HepG2 (cell line): ENCODE data around the gene MAPK14. TPM values are rescaled to one million over a fixed set of nuclear protein-coding genes. Genes with fewer than 3 reads are reported as not detected.

Source experiments
- ASH2L ChIP-seq: fragments of 300-600, 200-600 bp; sonication (generic); IDR thresholded peaks from 2 replicates; pipeline ENCODE4 v1.7.0; 2017; ENCODE audit warnings: low read depth, mild to moderate bottlenecking, moderate library complexity, mixed read lengths, low read length; ENCODE audit not compliant: insufficient read length
- DZIP1 ChIP-seq: sonication (generic); formaldehyde crosslinking; IDR thresholded peaks from 2 replicates; pipeline ENCODE4 v1.5.0; 2020; ENCODE audit warnings: mild to moderate bottlenecking, missing genetic modification reagents
- MIER3 ChIP-seq: IDR thresholded peaks from 2 replicates; pipeline ENCODE4 v1.6.1; 2016; ENCODE audit warnings: missing compliant biosample characterization, borderline replicate concordance
- NFIC ChIP-seq: IDR thresholded peaks from 2 replicates; pipeline ENCODE4 v1.6.1; 2012; ENCODE audit warnings: mild to moderate bottlenecking, low read length, inconsistent platforms
- NONO ChIP-seq, 2 experiments: fragments of 450-650 bp in 1 of 2; sonication (generic) in 1 of 2; formaldehyde crosslinking in 1 of 2; IDR thresholded peaks in 1 of 2; conservative IDR thresholded peaks in 1 of 2; 2 replicates each; pipeline versions ENCODE4 v1.6.1 to v1.8.0; 2017 to 2022; ENCODE audit warnings: mild to moderate bottlenecking in 1 of 2, missing genetic modification reagents in 1 of 2, moderate library complexity in 1 of 2
- RERE ChIP-seq: IDR thresholded peaks from 2 replicates; pipeline ENCODE4 v1.6.1; 2016; ENCODE audit warnings: low read depth, missing genetic modification reagents, missing compliant biosample characterization
- SMAD3 ChIP-seq: sonication (generic); formaldehyde crosslinking; IDR thresholded peaks from 2 replicates; pipeline ENCODE4 v1.4.0; 2020; ENCODE audit warnings: missing genetic modification reagents
- TRIM24 ChIP-seq: sonication (generic); formaldehyde crosslinking; IDR thresholded peaks from 2 replicates; pipeline ENCODE4 v1.8.0; 2022; ENCODE audit warnings: mild to moderate bottlenecking, missing genetic modification reagents
- ZNF292 ChIP-seq: sonication (generic); formaldehyde crosslinking; IDR thresholded peaks from 2 replicates; pipeline ENCODE4 v1.8.1; 2022; ENCODE audit warnings: mild to moderate bottlenecking, low read depth, missing genetic modification reagents, borderline replicate concordance
- ZNF766 ChIP-seq: sonication (generic); formaldehyde crosslinking; IDR thresholded peaks from 2 replicates; pipeline ENCODE4 v1.5.0; 2020; ENCODE audit warnings: missing genetic modification reagents, borderline replicate concordance
- polyA plus RNA-seq, 8 experiments: library from polyadenylated mRNA; depleted of rRNA in 3 of 8; stranded (reverse) in 7 of 8; unstranded in 1 of 8; fragments of >200 nt; fragmentation: Illumina TruSeq in 4 of 8; extraction: Trizol in 4 of 8; gene quantifications; 2 replicates each; pipeline versions ENCODE4 v1.2.1 to v1.2.3, GENCODE V29; 2011 to 2016; ENCODE audit warnings: low read depth in 4 of 8, missing spikeins in 1 of 8, mixed read lengths in 1 of 8; ENCODE audit not compliant: insufficient read depth in 1 of 8
- total RNA-seq, 5 experiments: library from RNA; depleted of rRNA; stranded (reverse); fragments of >200 nt; fragmentation: Illumina TruSeq; extraction: Trizol; gene quantifications; 2 replicates each; pipeline ENCODE4 v1.2.3, GENCODE V29; 2016; ENCODE audit warnings: low read depth in 1 of 5
- TF ChIP-seq, protein P1 (sequence below), 2 experiments: sonication (generic) in 1 of 2; formaldehyde crosslinking in 1 of 2; IDR thresholded peaks; 2 replicates each; pipeline versions ENCODE4 v1.6.1 to v1.9.0; 2014 to 2022; ENCODE audit warnings: antibody characterized with exemption in 1 of 2, borderline replicate concordance in 1 of 2, inconsistent platforms in 1 of 2, low read depth in 1 of 2, missing genetic modification reagents in 1 of 2

MAPK14 gene
- total and polyA plus RNA-seq, 2 of the 13 experiments (the other 11 are each of a cell fraction or from before 2014, with no cell fraction given): 66.3 to 67.3 TPM

DNA sequence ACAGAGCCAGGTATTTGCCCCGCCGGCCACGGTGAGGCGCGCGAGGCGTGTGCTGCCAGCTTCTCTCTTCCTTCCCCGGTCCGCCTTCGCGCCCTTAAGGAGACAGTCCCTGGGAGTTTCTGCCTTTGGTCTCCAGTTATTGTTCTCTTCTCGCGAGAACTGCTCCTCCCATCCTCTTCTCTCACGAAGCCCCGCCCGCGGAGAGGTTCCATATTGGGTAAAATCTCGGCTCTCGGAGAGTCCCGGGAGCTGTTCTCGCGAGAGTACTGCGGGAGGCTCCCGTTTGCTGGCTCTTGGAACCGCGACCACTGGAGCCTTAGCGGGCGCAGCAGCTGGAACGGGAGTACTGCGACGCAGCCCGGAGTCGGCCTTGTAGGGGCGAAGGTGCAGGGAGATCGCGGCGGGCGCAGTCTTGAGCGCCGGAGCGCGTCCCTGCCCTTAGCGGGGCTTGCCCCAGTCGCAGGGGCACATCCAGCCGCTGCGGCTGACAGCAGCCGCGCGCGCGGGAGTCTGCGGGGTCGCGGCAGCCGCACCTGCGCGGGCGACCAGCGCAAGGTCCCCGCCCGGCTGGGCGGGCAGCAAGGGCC, at the start of gene MAPK14 (continued):
- TF ChIP-seq ZNF292 (CRISPR knock-in tag) (no peak), RERE (CRISPR knock-in tag) (no peak; the same call in 1 of the 2 replicates), NONO (IDR thresholded peaks at IDR 0.05) (no peak), NONO (CRISPR knock-in tag; conservative IDR thresholded peaks at IDR 0.05) (peak; percentile 86), ASH2L (peak; percentile 88), DZIP1 (peak; percentile 45; the same call in 1 of the 2 replicates), MIER3 (CRISPR knock-in tag) (peak; percentile 94), ZNF766 (CRISPR knock-in tag) (peak; percentile 22; the same call in 1 of the 2 replicates), SMAD3 (peak; percentile 70), TRIM24 (CRISPR knock-in tag) (no peak), NFIC (no peak)
- TF ChIP-seq, protein P1, sequence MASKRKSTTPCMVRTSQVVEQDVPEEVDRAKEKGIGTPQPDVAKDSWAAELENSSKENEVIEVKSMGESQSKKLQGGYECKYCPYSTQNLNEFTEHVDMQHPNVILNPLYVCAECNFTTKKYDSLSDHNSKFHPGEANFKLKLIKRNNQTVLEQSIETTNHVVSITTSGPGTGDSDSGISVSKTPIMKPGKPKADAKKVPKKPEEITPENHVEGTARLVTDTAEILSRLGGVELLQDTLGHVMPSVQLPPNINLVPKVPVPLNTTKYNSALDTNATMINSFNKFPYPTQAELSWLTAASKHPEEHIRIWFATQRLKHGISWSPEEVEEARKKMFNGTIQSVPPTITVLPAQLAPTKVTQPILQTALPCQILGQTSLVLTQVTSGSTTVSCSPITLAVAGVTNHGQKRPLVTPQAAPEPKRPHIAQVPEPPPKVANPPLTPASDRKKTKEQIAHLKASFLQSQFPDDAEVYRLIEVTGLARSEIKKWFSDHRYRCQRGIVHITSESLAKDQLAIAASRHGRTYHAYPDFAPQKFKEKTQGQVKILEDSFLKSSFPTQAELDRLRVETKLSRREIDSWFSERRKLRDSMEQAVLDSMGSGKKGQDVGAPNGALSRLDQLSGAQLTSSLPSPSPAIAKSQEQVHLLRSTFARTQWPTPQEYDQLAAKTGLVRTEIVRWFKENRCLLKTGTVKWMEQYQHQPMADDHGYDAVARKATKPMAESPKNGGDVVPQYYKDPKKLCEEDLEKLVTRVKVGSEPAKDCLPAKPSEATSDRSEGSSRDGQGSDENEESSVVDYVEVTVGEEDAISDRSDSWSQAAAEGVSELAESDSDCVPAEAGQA (IDR thresholded peaks at IDR 0.05; ENCODE audit: low read depth): peak; percentile 68
- TF ChIP-seq, protein P1 (CRISPR knock-in tag; IDR thresholded peaks at IDR 0.05; ENCODE audit: borderline replicate concordance): no peak
